ENCODE results near the gene DLEC1.
"Not testable (repeated sequence)": the region's sequence is repeated elsewhere in the genome, so short reads cannot be mapped to it uniquely, and the experiment has no call there.

The DLEC1 gene

GRCh38 chr3:38038447-38038911 lies 529 bp upstream of the DLEC1 start:
- DNase-seq (ENCODE audit: low read depth in 2 of 2): peak in 1 of 2 donors; percentile 9

- DNase-seq (ENCODE audit: low read depth in 2 of 2): peak; percentile 22 to 37
Measured at GRCh38 chr3:38039899-38040261, 872 bp downstream of the DLEC1 start.

GRCh38 chr3:38040401-38040800 lies 1.4 kb downstream of the DLEC1 start:
- no peak for DNase-seq (ENCODE audit: low read depth in 2 of 2)

GRCh38 chr3:38043486-38043885 lies 4.5 kb downstream of the DLEC1 start:
- DNase-seq (ENCODE audit: low read depth in 2 of 2): no peak

- DNase-seq (ENCODE audit: low read depth in 2 of 2): no peak
Measured at GRCh38 chr3:38046027-38046426, 7.0 kb downstream of the DLEC1 start.

- DNase-seq (ENCODE audit: low read depth in 2 of 2): no peak
Measured at GRCh38 chr3:38046821-38047220, 7.8 kb downstream of the DLEC1 start.

GRCh38 chr3:38047896-38048295 lies 8.9 kb downstream of the DLEC1 start:
- DNase-seq (ENCODE audit: low read depth in 2 of 2): no peak

GRCh38 chr3:38049358-38050126 lies 10.5 kb downstream of the DLEC1 start:
- no peak for DNase-seq (ENCODE audit: low read depth in 2 of 2)

- DNase-seq (ENCODE audit: low read depth in 2 of 2): no peak
Measured at GRCh38 chr3:38051131-38051530, 12.1 kb downstream of the DLEC1 start.

- not testable (repeated sequence) for DNase-seq (ENCODE audit: low read depth in 2 of 2)
Measured at GRCh38 chr3:38053286-38053685, 14.3 kb downstream of the DLEC1 start.

GRCh38 chr3:38053813-38054498 lies 14.9 kb downstream of the DLEC1 start:
- not testable (repeated sequence) for DNase-seq (ENCODE audit: low read depth in 2 of 2)

- no peak for DNase-seq (ENCODE audit: low read depth in 2 of 2)
Measured at GRCh38 chr3:38054499-38055001, 15.5 kb downstream of the DLEC1 start.

GRCh38 chr3:38059148-38059547 lies 20.1 kb downstream of the DLEC1 start:
- DNase-seq (ENCODE audit: low read depth in 2 of 2): no peak

GRCh38 chr3:38059591-38059990 lies 20.6 kb downstream of the DLEC1 start:
- DNase-seq (ENCODE audit: low read depth in 2 of 2): no peak

- no peak for DNase-seq (ENCODE audit: low read depth in 2 of 2)
Measured at GRCh38 chr3:38062809-38063208, 23.8 kb downstream of the DLEC1 start.

GRCh38 chr3:38064453-38064852 lies 25.4 kb downstream of the DLEC1 start:
- not testable (repeated sequence) for DNase-seq (ENCODE audit: low read depth in 2 of 2)

- DNase-seq (ENCODE audit: low read depth in 2 of 2): no peak
Measured at GRCh38 chr3:38067508-38068233, 28.7 kb downstream of the DLEC1 start.

- no peak for DNase-seq (ENCODE audit: low read depth in 2 of 2)
Measured at GRCh38 chr3:38070013-38070412, 31.0 kb downstream of the DLEC1 start.

- not testable (repeated sequence) for DNase-seq (ENCODE audit: low read depth in 2 of 2)
Measured at GRCh38 chr3:38077073-38077472, 38.1 kb downstream of the DLEC1 start.

- not testable (repeated sequence) for DNase-seq (ENCODE audit: low read depth in 2 of 2)
Measured at GRCh38 chr3:38082296-38082695, 43.3 kb downstream of the DLEC1 start.

- not testable (repeated sequence) for DNase-seq (ENCODE audit: low read depth in 2 of 2)
Measured at GRCh38 chr3:38083254-38083653, 44.2 kb downstream of the DLEC1 start.

GRCh38 chr3:38083871-38084333 lies 44.9 kb downstream of the DLEC1 start:
- DNase-seq (ENCODE audit: low read depth in 2 of 2): no peak

All from stimulated activated CD8-positive, alpha-beta memory T cell treated with anti-CD3 and anti-CD28 coated beads, Interleukin-2, amount 100 ng/mL, for 1 hour (primary cell).